CD8-positive, alpha-beta memory T cell (primary cell): ENCODE data around the gene PTPRM. TPM values are rescaled to one million over a fixed set of nuclear protein-coding genes. Genes with fewer than 3 reads are reported as not detected.

Experiments used
- CTCF ChIA-PET: fragments of 350-600 bp; sonication (Branson Sonifier 250); formaldehyde crosslinking; loops from one replicate; lab custom pipeline; 2021; ENCODE audit warnings: antibody characterized with exemption; lab: Charles Lee
- POLR2A ChIA-PET: fragments of 350-600 bp; sonication (Branson Sonifier 250); formaldehyde crosslinking; loops from one replicate; lab custom pipeline; 2021; ENCODE audit warnings: antibody characterized with exemption; lab: Charles Lee
- DNase-seq, 5 donors: peaks; one replicate each; pipeline versions ENCODE4 v3.0.0 to v3.0.0-alpha.2; 2020 to 2022; ENCODE audit warnings: mixed read lengths in 1 of 5
- H3K27ac ChIP-seq: one replicate; pipeline ENCODE4 v1.7.0; 2013; ENCODE audit warnings: low read depth, mild to moderate bottlenecking, low read length, moderate library complexity
- H3K27me3 ChIP-seq: 2 replicates; pipeline ENCODE4 v1.7.0; 2013; ENCODE audit warnings: low read length, mild to moderate bottlenecking; ENCODE audit not compliant: insufficient read depth, poor library complexity, severe bottlenecking
- H3K36me3 ChIP-seq: 2 replicates; pipeline ENCODE4 v1.7.0; 2013; ENCODE audit warnings: mild to moderate bottlenecking, low read length, moderate library complexity; ENCODE audit not compliant: insufficient read depth
- H3K4me1 ChIP-seq: 2 replicates; pipeline ENCODE4 v1.7.0; 2013; ENCODE audit warnings: mild to moderate bottlenecking, low read length, moderate library complexity; ENCODE audit not compliant: insufficient read depth
- H3K4me3 ChIP-seq: 2 replicates; pipeline ENCODE4 v1.7.0; 2013; ENCODE audit warnings: mild to moderate bottlenecking, low read length
- H3K9me3 ChIP-seq: 2 replicates; pipeline ENCODE4 v1.7.0; 2013; ENCODE audit warnings: mild to moderate bottlenecking, low read length
- H3K27ac Mint-ChIP-seq, 8 donors: one replicate each; pipeline ENCODE4 v1.8.0; 2020 to 2021; ENCODE audit warnings: mixed read lengths in 8 of 8, mild to moderate bottlenecking in 6 of 8, inconsistent platforms in 3 of 8, moderate library complexity in 3 of 8
- H3K27me3 Mint-ChIP-seq, 2 donors: one replicate each; pipeline ENCODE4 v1.8.0; 2020 to 2021; ENCODE audit warnings: mixed read lengths in 2 of 2, mild to moderate bottlenecking in 1 of 2, moderate library complexity in 1 of 2
- H3K36me3 Mint-ChIP-seq, 3 donors: one replicate each; pipeline ENCODE4 v1.8.0; 2020 to 2021; ENCODE audit warnings: mixed read lengths in 3 of 3, inconsistent platforms in 1 of 3, mild to moderate bottlenecking in 1 of 3
- H3K4me1 Mint-ChIP-seq, 3 donors: one replicate each; pipeline ENCODE4 v1.8.0; 2020 to 2021; ENCODE audit warnings: mixed read lengths in 3 of 3, inconsistent platforms in 1 of 3, mild to moderate bottlenecking in 1 of 3
- H3K4me3 Mint-ChIP-seq, 7 donors: one replicate each; pipeline ENCODE4 v1.8.0; 2020 to 2021; ENCODE audit warnings: mixed read lengths in 7 of 7, mild to moderate bottlenecking in 6 of 7, moderate library complexity in 4 of 7, inconsistent platforms in 2 of 7
- H3K9me3 Mint-ChIP-seq, 5 donors: one replicate each; pipeline ENCODE4 v1.8.0; 2020 to 2022; ENCODE audit warnings: mixed read lengths in 5 of 5, mild to moderate bottlenecking in 3 of 5, moderate library complexity in 2 of 5, inconsistent platforms in 1 of 5
- polyA plus RNA-seq: library from polyadenylated mRNA; unstranded; fragments of 300-500 nt; fragmentation: Illumina TruSeq; gene quantifications from one replicate; pipeline ENCODE4 v1.2.3, GENCODE V29; 2021
- total RNA-seq, 2 experiments: library from RNA; stranded (reverse); gene quantifications; one replicate each; pipeline ENCODE4 v1.2.3, GENCODE V29; 2021

PTPRM gene
- total and polyA plus RNA-seq, 3 experiments from 2014 or later: 3.9 to 7.4 (median 5.3) TPM

GRCh38 chr18:7859122-7859521 lies 292.0 kb downstream of the PTPRM start:
- Histone ChIP-seq H3K36me3 (no peaks in the 10 kb centered on the region), H3K27me3 (no peaks in the 10 kb centered on the region), H3K4me3 (no peak overlapping the region), H3K27ac (no peak overlapping the region), H3K4me1 (no peaks in the 10 kb centered on the region), H3K9me3 (no peaks in the 10 kb centered on the region)
- Mint-ChIP-seq H3K27ac (no peak overlapping the region), H3K4me1 (no peaks in the 10 kb centered on the region), H3K27me3 (no peaks in the 10 kb centered on the region), H3K36me3 (no peaks in the 10 kb centered on the region), H3K9me3 (peaks cover 0 to 5% (median 2%) of the 10 kb centered on the region in 5 donors), H3K4me3 (no peak overlapping the region)
- DNase-seq: no peak
- CTCF ChIA-PET: no interaction called here
- POLR2A ChIA-PET: no interaction called here

DNA sequence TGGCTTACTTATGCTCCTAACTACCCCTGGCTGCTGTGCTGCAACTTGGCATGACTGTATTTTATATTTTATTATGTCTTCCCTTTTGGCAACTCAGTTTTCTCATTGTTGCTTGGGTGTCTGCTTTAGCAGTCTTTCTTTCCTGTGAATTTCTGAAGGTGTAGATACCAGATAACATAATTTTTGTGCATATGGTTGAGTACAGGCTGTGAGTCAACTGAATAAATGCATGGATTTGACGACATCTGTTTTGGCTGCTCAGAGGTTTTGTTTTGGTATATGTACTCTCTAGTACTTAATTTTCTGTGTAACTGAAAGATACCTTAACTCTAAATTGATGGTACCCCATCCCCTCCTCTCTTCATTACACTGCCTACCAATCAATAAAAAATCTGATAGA lies 303.1 kb downstream of the PTPRM start:
- Mint-ChIP-seq H3K4me3 (no peak overlapping the region), H3K4me1 (no peaks in the 10 kb centered on the region), H3K9me3 (peaks cover 4 to 15% (median 11%) of the 10 kb centered on the region in 5 donors), H3K36me3 (peaks cover 0 to 7% (median 0%) of the 10 kb centered on the region in 3 donors), H3K27me3 (no peaks in the 10 kb centered on the region), H3K27ac (no peak overlapping the region)
- Histone ChIP-seq H3K36me3 (no peaks in the 10 kb centered on the region), H3K4me3 (no peak overlapping the region), H3K27me3 (no peaks in the 10 kb centered on the region), H3K4me1 (no peaks in the 10 kb centered on the region), H3K9me3 (no peaks in the 10 kb centered on the region), H3K27ac (no peak overlapping the region)
- ChIA-PET CTCF (no interaction called here), POLR2A (no interaction called here)
- DNase-seq: no peak

GRCh38 chr18:7870855-7871254 lies 303.7 kb downstream of the PTPRM start:
- no peaks in the 10 kb centered on the region for H3K4me1 ChIP-seq
- H3K36me3 ChIP-seq: no peaks in the 10 kb centered on the region
- peaks cover 0 to 7% (median 0%) of the 10 kb centered on the region in 3 donors for H3K36me3 Mint-ChIP-seq
- no peaks in the 10 kb centered on the region for H3K27me3 ChIP-seq
- no peak overlapping the region for H3K27ac Mint-ChIP-seq
- no peaks in the 10 kb centered on the region for H3K9me3 ChIP-seq
- H3K27ac ChIP-seq: no peak overlapping the region
- no peaks in the 10 kb centered on the region for H3K27me3 Mint-ChIP-seq
- peaks cover 5 to 15% (median 10%) of the 10 kb centered on the region in 5 donors for H3K9me3 Mint-ChIP-seq
- no peak overlapping the region for H3K4me3 Mint-ChIP-seq
- POLR2A ChIA-PET: no interaction called here
- no peak for DNase-seq
- H3K4me1 Mint-ChIP-seq: no peaks in the 10 kb centered on the region
- no peak overlapping the region for H3K4me3 ChIP-seq
- CTCF ChIA-PET: no interaction called here

GRCh38 chr18:7871560-7872456 lies 304.7 kb downstream of the PTPRM start:
- Mint-ChIP-seq H3K27me3 (no peaks in the 10 kb centered on the region), H3K4me3 (no peak overlapping the region), H3K9me3 (peaks cover 0 to 13% (median 5%) of the 10 kb centered on the region in 5 donors), H3K36me3 (peaks cover 0 to 7% (median 0%) of the 10 kb centered on the region in 3 donors), H3K27ac (no peak overlapping the region), H3K4me1 (no peaks in the 10 kb centered on the region)
- Histone ChIP-seq H3K4me1 (no peaks in the 10 kb centered on the region), H3K9me3 (no peaks in the 10 kb centered on the region), H3K4me3 (no peak overlapping the region), H3K27me3 (no peaks in the 10 kb centered on the region), H3K27ac (no peak overlapping the region), H3K36me3 (no peaks in the 10 kb centered on the region)
- ChIA-PET CTCF (no interaction called here), POLR2A (no interaction called here)
- no peak for DNase-seq

DNA sequence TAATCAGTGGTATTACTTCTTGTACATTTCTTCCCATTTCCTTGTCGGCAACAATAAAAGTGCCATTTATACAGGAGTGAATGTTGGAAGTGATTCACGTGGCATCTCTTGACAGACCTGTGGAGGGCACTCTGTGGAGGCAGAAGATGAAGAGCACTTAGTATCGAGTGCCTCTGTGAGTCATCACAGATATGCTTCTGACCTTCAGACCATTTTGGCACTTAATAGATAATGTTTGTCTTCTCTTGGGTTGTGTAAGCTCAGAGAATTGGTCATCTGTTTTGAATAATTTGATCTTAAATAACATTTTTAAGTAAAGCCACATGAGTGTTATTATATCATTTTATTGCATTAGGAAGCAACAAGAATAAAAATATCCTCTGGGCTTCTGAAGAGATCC lies 305.5 kb downstream of the PTPRM start:
- POLR2A ChIA-PET: no interaction called here
- no peak overlapping the region for H3K4me3 ChIP-seq
- H3K27ac Mint-ChIP-seq: no peak overlapping the region
- H3K4me3 Mint-ChIP-seq: no peak overlapping the region
- no peaks in the 10 kb centered on the region for H3K9me3 ChIP-seq
- no peaks in the 10 kb centered on the region for H3K4me1 ChIP-seq
- H3K27ac ChIP-seq: no peak overlapping the region
- no peaks in the 10 kb centered on the region for H3K4me1 Mint-ChIP-seq
- H3K9me3 Mint-ChIP-seq: peaks cover 0 to 11% (median 5%) of the 10 kb centered on the region in 5 donors
- no peak for DNase-seq
- CTCF ChIA-PET: no interaction called here
- no peaks in the 10 kb centered on the region for H3K27me3 Mint-ChIP-seq
- H3K36me3 Mint-ChIP-seq: peaks cover 0 to 4% (median 0%) of the 10 kb centered on the region in 3 donors
- no peaks in the 10 kb centered on the region for H3K36me3 ChIP-seq
- H3K27me3 ChIP-seq: no peaks in the 10 kb centered on the region

GRCh38 chr18:7873316-7873715 lies 306.2 kb downstream of the PTPRM start:
- Histone ChIP-seq H3K9me3 (no peaks in the 10 kb centered on the region), H3K4me3 (no peak overlapping the region), H3K4me1 (no peaks in the 10 kb centered on the region), H3K36me3 (no peaks in the 10 kb centered on the region), H3K27me3 (no peaks in the 10 kb centered on the region), H3K27ac (no peak overlapping the region)
- CTCF ChIA-PET: no interaction called here
- POLR2A ChIA-PET: no interaction called here
- peaks cover 0 to 8% (median 0%) of the 10 kb centered on the region in 5 donors for H3K9me3 Mint-ChIP-seq
- no peaks in the 10 kb centered on the region for H3K36me3 Mint-ChIP-seq
- no peak for DNase-seq
- H3K27me3 Mint-ChIP-seq: no peaks in the 10 kb centered on the region
- H3K4me3 Mint-ChIP-seq: no peak overlapping the region
- no peaks in the 10 kb centered on the region for H3K4me1 Mint-ChIP-seq
- no peak overlapping the region for H3K27ac Mint-ChIP-seq

DNA sequence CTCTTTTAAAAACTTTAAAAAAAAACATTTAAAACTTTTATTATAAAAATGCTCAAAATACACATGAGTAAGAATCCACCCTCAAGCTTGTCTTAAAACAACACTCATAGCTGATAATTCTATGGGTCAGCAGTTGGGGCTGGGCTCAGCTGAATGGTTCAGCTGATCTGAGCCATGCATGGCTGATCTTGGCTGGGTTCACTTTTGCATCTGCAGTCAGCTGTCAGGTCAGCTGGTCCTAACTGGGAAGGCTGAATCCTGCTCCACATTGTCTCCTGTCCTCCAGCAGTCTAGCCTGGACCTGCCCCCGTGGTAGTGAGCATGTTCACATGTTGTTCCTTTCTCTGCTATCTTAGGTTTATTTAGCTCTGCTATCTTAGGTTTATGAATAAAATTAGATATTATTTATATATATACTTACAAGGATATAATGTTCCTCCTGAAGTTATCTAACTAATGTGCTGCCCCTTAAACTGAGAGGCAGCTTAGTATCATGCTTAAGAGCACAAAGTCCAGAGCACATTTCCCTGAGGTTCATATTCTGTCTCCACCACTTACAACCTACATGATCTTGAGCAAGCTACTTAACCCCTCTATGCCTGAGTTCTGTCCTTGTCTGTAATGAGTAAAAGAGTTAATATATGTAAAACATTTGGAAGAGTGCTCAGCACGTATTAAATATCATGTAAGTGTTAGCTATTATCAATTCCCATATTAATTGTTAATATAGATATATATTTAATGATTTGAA lies 309.4 kb downstream of the PTPRM start:
- no peaks in the 10 kb centered on the region for H3K27me3 ChIP-seq
- ChIA-PET POLR2A (no interaction called here), CTCF (no interaction called here)
- Mint-ChIP-seq H3K4me3 (no peak overlapping the region), H3K9me3 (peaks cover 0 to 7% (median 0%) of the 10 kb centered on the region in 5 donors), H3K36me3 (no peaks in the 10 kb centered on the region), H3K27ac (no peak overlapping the region), H3K4me1 (no peaks in the 10 kb centered on the region), H3K27me3 (no peaks in the 10 kb centered on the region)
- H3K27ac ChIP-seq: no peak overlapping the region
- H3K36me3 ChIP-seq: no peaks in the 10 kb centered on the region
- H3K4me1 ChIP-seq: no peaks in the 10 kb centered on the region
- no peak for DNase-seq
- no peaks in the 10 kb centered on the region for H3K9me3 ChIP-seq
- H3K4me3 ChIP-seq: no peak overlapping the region

- DNase-seq: no peak
- Histone ChIP-seq H3K27ac (no peak overlapping the region), H3K36me3 (no peaks in the 10 kb centered on the region), H3K9me3 (no peaks in the 10 kb centered on the region), H3K4me1 (no peaks in the 10 kb centered on the region), H3K27me3 (no peaks in the 10 kb centered on the region), H3K4me3 (no peak overlapping the region)
- ChIA-PET POLR2A (no interaction called here), CTCF (no interaction called here)
- Mint-ChIP-seq H3K27ac (no peak overlapping the region), H3K9me3 (peaks cover 0 to 7% (median 0%) of the 10 kb centered on the region in 5 donors), H3K4me3 (no peak overlapping the region), H3K36me3 (no peaks in the 10 kb centered on the region), H3K27me3 (no peaks in the 10 kb centered on the region), H3K4me1 (no peaks in the 10 kb centered on the region)
Measured at GRCh38 chr18:7877609-7878008, 310.5 kb downstream of the PTPRM start.
